Spinal cord (tissue), 10 donors: ENCODE data around the gene CMC1. TPM values are rescaled to one million over a fixed set of nuclear protein-coding genes. Genes with fewer than 3 reads are reported as not detected.
A peak's percentile ranks its signal among the peaks of the same experiment; 100 is the strongest.

Experiments used
- DNase-seq, 6 donors: peaks; one replicate each; pipeline versions ENCODE4 v3.0.0 to v3.0.0-alpha.2; 2013 to 2015; ENCODE audit warnings: low spot score in 6 of 6, low read depth in 4 of 6
- H3K27ac ChIP-seq: one replicate; pipeline ENCODE4 v1.5.1; 2013; ENCODE audit warnings: low read depth, low read length, control low read depth
- H3K27me3 ChIP-seq: one replicate; pipeline ENCODE4 v1.6.1; 2013; ENCODE audit warnings: low read length; ENCODE audit not compliant: control insufficient read depth, insufficient read depth
- H3K36me3 ChIP-seq: one replicate; pipeline ENCODE4 v1.6.1; 2013; ENCODE audit warnings: low read length; ENCODE audit not compliant: control insufficient read depth, insufficient read depth
- H3K4me1 ChIP-seq: one replicate; pipeline ENCODE4 v1.6.1; 2013; ENCODE audit warnings: low read length; ENCODE audit not compliant: control insufficient read depth, insufficient read depth
- H3K4me3 ChIP-seq: one replicate; pipeline ENCODE4 v1.5.1; 2013; ENCODE audit warnings: low read depth, low read length, control low read depth
- H3K9me3 ChIP-seq: one replicate; pipeline ENCODE4 v1.6.1; 2013; ENCODE audit warnings: low read length; ENCODE audit not compliant: control insufficient read depth, insufficient read depth
- WGBS: methylation state at CpG from one replicate; pipeline ENCODE4 v1.1.5; 2013; ENCODE audit warnings: missing lambda C conversion rate; ENCODE audit not compliant: insufficient coverage; 5-methylcytosine and 5-hydroxymethylcytosine counted together
- polyA plus RNA-seq, 2 donors: library from polyadenylated mRNA; unstranded; fragments of 120-200 nt; gene quantifications; one replicate each; pipeline ENCODE4 v1.2.1, GENCODE V29; 2013; ENCODE audit not compliant: insufficient read length in 2 of 2
- total RNA-seq, 2 donors: library from RNA; depleted of rRNA in 1 of 2; stranded (reverse); fragments of 120-200 nt in 1 of 2; fragments of >200 nt in 1 of 2; gene quantifications; one replicate each; pipeline versions ENCODE4 v1.2.3 to v1.2.4, GENCODE V29; 2013 to 2014
- donor health status: healthy.

Gene CMC1
- total and polyA plus RNA-seq, 4 donors = 8.5 to 22.9 (median 17.1) TPM

DNA sequence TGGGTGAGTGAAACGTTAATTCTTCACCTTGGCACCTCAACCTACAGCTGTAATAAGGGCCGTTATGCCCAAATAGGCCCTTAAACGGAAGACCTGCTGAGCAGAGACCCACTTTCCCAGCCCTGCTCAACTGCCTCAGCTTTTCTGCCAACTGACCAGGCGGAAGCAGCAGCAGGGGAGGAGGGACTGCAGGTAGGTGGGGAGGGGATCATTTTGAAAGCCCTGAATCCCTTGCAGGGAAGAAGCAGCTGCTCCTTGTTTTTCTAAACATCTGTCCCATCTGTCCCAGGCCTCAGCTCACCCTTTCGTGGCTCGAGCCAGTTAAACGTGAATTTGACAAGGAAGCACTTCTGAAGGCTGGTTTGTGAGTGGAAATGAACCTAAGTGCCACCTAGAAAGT lies 978 bp upstream of the CMC1 start:
- no peak overlapping the region for H3K27ac ChIP-seq
- peak in 1 of 6 donors; percentile 20 for DNase-seq
- no peaks in the 10 kb centered on the region for H3K36me3 ChIP-seq
- WGBS = 69% methylated on average over 2 of the region's 7 CpGs
- no peaks in the 10 kb centered on the region for H3K27me3 ChIP-seq
- H3K4me1 ChIP-seq = peaks cover 5% of the 10 kb centered on the region
- no peak overlapping the region for H3K4me3 ChIP-seq
- H3K9me3 ChIP-seq = peaks cover 2% of the 10 kb centered on the region

DNA sequence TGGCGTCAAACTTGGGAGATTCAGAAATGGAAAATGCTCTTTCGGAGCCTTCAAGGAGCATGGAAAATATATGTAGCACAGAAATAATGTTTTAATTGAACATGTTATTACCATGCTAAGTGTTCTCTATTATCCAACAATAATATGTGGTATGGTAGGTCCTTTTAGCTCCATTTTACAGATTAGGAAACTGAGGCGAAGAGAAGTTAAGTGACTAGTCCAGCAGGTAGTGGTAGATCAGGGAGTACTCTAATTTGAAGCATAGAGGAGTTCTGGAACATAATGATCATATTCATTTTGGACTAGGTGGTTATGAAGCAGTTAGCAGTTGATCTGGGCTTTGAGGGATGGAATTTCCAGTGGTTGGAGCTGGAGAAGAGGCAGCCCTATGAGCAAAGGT lies 1.1 kb downstream of the CMC1 start:
- peak overlapping the region; percentile 82 for H3K4me3 ChIP-seq
- peaks cover 2% of the 10 kb centered on the region for H3K9me3 ChIP-seq
- H3K4me1 ChIP-seq = peaks cover 5% of the 10 kb centered on the region
- WGBS = 100% methylated on average over 1 of the region's 3 CpGs
- H3K36me3 ChIP-seq = no peaks in the 10 kb centered on the region
- DNase-seq = no peak
- no peaks in the 10 kb centered on the region for H3K27me3 ChIP-seq
- H3K27ac ChIP-seq = no peak overlapping the region

DNA sequence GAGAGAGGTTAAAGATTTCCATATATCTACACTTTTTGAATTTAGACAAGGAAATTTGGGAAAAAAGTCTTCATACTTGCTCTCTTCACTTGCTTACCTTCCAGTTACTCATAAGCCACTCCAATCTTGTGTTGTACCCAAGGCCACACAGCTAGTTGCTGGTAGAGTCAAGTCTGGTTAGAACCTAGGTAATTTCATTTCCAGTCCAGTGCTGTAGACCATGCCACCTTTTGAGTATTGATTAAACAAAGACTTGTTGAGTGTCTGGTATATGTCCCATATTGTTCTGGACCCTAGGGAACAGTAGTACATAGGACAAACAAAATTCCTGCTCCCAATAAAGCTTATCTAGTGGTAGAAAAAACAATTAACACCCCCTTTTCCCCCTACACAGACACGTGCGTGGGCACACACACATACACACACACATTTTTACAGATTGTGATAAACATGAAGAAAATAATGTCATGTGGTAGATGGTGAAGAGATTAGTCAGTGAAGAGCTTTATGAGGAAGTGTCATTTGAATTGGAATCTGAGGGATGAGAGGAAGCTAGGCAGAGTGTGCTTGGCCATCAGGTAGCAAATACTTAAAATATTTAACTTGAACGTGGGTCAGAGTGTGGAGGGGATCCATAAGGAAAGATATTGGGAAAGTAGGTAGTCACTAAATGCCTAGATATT lies 2.1 kb downstream of the CMC1 start:
- H3K36me3 ChIP-seq = no peaks in the 10 kb centered on the region
- no peak for DNase-seq
- no peak overlapping the region for H3K4me3 ChIP-seq
- H3K27me3 ChIP-seq = no peaks in the 10 kb centered on the region
- H3K27ac ChIP-seq = no peak overlapping the region
- 83% methylated on average over 1 of the region's 3 CpGs for WGBS
- peaks cover 2% of the 10 kb centered on the region for H3K9me3 ChIP-seq
- H3K4me1 ChIP-seq = peaks cover 5% of the 10 kb centered on the region

DNA sequence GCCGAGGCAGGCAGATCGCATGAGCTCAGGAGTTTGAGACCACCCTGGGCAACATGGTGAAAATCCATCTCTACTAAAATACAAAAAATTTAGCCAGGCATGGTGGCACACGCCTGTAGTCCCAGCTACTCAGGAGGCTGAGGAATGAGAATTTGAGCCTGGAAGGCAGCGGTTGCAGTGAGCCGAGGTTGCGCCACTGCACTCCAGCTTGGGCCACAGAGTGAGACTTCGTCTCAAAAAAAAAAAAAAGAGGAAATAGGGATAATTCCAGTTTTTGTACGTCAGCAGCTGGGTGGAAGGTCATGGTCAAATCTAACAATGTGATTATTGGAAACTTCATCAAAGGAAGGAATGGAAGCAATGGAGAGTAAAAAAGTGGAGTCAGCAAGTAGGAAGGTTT lies 3.1 kb downstream of the CMC1 start:
- H3K27me3 ChIP-seq = no peaks in the 10 kb centered on the region
- no peak for DNase-seq
- 94% methylated on average over 5 of the region's 8 CpGs for whole genome bisulfite sequencing
- H3K36me3 ChIP-seq = no peaks in the 10 kb centered on the region
- peaks cover 2% of the 10 kb centered on the region for H3K9me3 ChIP-seq
- H3K4me1 ChIP-seq = peaks cover 5% of the 10 kb centered on the region
- no peak overlapping the region for H3K4me3 ChIP-seq
- no peak overlapping the region for H3K27ac ChIP-seq

DNA sequence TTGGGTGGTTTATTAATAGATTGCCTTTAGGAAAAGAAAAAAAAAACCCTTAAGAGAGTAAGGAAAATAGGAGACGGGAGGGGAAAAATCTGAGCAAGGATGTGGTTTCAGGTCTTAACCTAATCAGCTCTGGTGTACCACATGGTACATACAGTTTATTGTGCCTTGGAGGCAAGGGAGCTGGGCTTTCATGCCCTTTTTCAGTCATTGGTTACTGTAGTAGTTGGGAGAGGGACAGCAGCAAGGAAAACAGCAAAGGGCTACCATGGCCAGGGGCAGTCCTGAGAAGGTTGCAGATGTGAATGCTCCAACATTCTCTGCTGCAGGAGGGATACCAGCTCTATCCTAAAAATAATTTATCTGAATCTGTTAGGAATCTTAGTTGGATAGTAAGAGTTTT lies 5.9 kb downstream of the CMC1 start:
- Histone ChIP-seq H3K4me1 (no peaks in the 10 kb centered on the region), H3K9me3 (peaks cover 2% of the 10 kb centered on the region), H3K4me3 (no peak overlapping the region), H3K27me3 (no peaks in the 10 kb centered on the region), H3K36me3 (no peaks in the 10 kb centered on the region), H3K27ac (no peak overlapping the region)
- WGBS = 100% methylated on average over 1 of the region's 1 CpG
- no peak for DNase-seq

DNA sequence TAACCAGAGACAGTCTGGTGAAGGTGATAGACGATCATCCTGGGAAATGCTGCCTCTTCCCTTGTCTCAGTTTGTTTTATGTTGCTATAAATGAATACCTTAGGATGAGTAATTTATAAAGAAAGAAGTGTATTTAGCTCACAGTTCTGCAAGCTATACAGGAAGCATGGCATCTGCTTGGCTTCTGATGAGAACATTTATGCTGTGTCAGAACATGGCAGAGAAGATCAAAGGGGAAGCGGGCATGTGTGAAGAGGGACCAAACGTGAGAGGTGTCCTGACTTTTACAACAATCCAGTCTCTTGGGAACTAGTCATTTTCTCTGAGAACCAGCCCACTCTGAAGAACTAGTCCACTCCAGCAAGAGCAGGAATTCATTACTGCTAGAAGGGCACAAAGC lies 9.6 kb downstream of the CMC1 start:
- Histone ChIP-seq H3K27me3 (no peaks in the 10 kb centered on the region), H3K27ac (no peak overlapping the region), H3K9me3 (no peaks in the 10 kb centered on the region), H3K36me3 (no peaks in the 10 kb centered on the region), H3K4me3 (no peak overlapping the region), H3K4me1 (no peaks in the 10 kb centered on the region)
- no peak for DNase-seq
- WGBS = 89% methylated on average over 1 of the region's 3 CpGs

DNA sequence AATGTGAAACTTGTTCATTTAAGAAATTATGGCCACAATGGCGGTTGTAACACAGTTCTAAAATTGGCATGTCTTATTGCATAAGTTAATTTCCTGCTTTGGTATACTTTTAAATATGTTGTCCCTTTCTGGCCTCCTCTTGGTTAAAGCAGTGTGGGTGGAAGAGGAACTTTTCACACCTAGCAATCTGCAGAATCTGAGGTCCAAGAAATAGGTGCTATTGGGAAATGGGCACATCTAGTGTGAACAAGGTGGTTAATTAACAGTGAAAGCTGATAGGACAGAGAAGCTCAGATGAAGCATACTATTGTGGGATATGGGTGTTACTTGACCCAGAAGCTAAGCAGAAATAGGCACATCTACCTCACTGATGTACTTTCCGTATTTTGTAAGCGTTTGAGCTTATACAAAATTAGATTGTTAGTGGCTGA lies 10.6 kb downstream of the CMC1 start:
- Histone ChIP-seq H3K27me3 (no peaks in the 10 kb centered on the region), H3K4me1 (no peaks in the 10 kb centered on the region), H3K4me3 (no peak overlapping the region), H3K9me3 (no peaks in the 10 kb centered on the region), H3K36me3 (no peaks in the 10 kb centered on the region), H3K27ac (no peak overlapping the region)
- WGBS = no CpG with 5 or more reads among the region's 3 CpGs
- DNase-seq = no peak

DNA sequence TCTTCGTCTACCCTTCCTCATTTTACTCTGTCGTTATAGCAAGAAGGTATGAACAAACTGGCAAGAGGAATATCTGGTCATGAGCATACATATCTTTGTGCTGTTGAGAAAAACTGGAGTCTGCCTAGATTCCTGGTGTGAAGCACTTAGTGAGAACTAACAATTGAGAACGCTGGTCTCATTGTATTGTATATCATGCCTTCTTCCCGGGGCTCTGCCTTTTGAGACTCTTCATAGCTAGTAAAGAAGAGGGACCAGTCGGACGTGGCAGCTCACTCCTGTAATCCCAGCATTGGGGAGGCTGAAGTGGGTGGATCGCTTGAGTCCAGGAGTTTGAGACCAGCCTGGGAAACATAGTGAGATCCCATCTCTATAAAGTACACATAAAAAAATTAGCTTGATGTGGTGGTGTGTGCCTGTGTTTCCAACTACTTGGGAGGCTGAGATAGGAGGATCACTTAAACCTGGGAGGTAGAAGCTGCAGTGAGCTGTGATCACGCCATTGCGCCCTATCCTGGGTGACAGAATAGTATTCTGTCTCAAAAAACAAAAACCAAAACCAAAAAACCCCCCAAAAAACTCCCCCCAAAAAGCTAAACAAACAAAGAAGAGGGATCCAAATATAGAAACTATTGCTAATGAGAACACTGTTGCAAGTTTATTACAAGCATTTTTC lies 11.8 kb downstream of the CMC1 start:
- no peaks in the 10 kb centered on the region for H3K27me3 ChIP-seq
- no peaks in the 10 kb centered on the region for H3K4me1 ChIP-seq
- no peak overlapping the region for H3K4me3 ChIP-seq
- no peak overlapping the region for H3K27ac ChIP-seq
- no peak for DNase-seq
- WGBS = 17% methylated on average over 2 of the region's 9 CpGs
- H3K9me3 ChIP-seq = no peaks in the 10 kb centered on the region
- H3K36me3 ChIP-seq = no peaks in the 10 kb centered on the region

DNA sequence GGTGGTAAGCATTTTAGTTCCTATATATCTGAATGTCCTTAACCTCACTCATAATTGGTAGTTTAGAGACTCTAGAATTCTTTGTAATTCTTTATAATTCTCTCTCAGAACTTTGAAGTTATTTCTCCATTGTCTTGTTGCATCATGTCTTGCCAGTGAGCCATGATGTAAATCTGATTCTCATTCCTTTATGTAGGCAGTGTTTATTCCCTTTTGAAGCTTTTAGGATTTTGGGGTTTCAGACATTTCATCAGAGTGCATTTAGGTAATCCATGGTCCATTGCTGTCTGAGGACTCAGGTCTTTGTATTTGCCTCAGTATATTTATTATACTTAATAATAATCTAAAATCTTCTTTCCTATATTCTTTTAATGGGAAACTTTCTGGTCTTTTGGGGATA lies 20.6 kb downstream of the CMC1 start:
- no peaks in the 10 kb centered on the region for H3K9me3 ChIP-seq
- no peak overlapping the region for H3K27ac ChIP-seq
- no peaks in the 10 kb centered on the region for H3K36me3 ChIP-seq
- H3K4me1 ChIP-seq = no peaks in the 10 kb centered on the region
- H3K27me3 ChIP-seq = no peaks in the 10 kb centered on the region
- no peak overlapping the region for H3K4me3 ChIP-seq
- DNase-seq = no peak

DNA sequence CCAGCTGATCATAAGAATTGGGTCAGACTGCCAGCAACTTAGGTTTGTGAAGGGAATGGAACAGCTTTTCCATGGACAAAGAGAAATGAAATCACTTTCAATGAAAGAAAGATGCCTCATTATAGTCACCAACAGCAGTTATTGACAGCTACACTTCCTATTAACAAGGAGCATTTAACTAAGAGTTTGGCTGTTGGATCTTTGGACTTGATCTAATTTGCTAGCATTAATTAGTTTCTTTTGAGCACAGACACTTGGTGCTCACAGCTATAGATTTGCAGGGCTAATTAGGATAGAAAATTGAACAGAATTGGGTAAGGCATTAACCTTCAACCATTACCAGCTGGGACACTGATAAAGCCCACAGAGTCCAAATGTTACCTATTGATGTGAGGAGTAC lies 24.2 kb downstream of the CMC1 start:
- H3K36me3 ChIP-seq = no peaks in the 10 kb centered on the region
- no peaks in the 10 kb centered on the region for H3K9me3 ChIP-seq
- peak in 1 of 6 donors; percentile 27 for DNase-seq
- no peaks in the 10 kb centered on the region for H3K4me1 ChIP-seq
- H3K27ac ChIP-seq = no peak overlapping the region
- H3K27me3 ChIP-seq = no peaks in the 10 kb centered on the region
- H3K4me3 ChIP-seq = no peak overlapping the region
